ENCODE results near the gene RCCD1. TPM values are rescaled to one million over a fixed set of nuclear protein-coding genes. Genes with fewer than 3 reads are reported as not detected.

Gene RCCD1
- total and polyA plus RNA-seq, 2 of the 8 experiments (the other 6 are each of a cell fraction or from before 2014, with no cell fraction given): 9.9 to 18.8 TPM

- TF ChIP-seq BRCA1 (IDR thresholded peaks at IDR 0.05; ENCODE audit: low read depth, low read length) (peak; percentile 59; the same call in 1 of the 2 replicates), NRF1 (IDR thresholded peaks at IDR 0.05; ENCODE audit: low read depth, low read length) (0 out of 2 replicates have a peak, but pooled peaks have one; percentile 3), RNF2 (IDR thresholded peaks at IDR 0.05; ENCODE audit: borderline replicate concordance, low read depth, low read length, missing control alignments, poor library complexity, severe bottlenecking) (no peak), POLR2AphosphoS5 (IDR thresholded peaks at IDR 0.05; ENCODE audit: low read depth, low read length) (peak; percentile 84), ATF2 (IDR thresholded peaks at IDR 0.05; ENCODE audit: low read length) (peak; percentile 76; the same call in 1 of the 2 replicates), TAF7 (optimal IDR thresholded peaks at IDR 0.05; ENCODE audit: borderline replicate concordance, low read depth, low read length) (peak; percentile 90), KDM5A (IDR thresholded peaks at IDR 0.05; ENCODE audit: low read length) (0 out of 2 replicates have a peak, but pooled peaks have one; percentile 15), JUN (IDR thresholded peaks at IDR 0.05; ENCODE audit: low read depth, low read length) (peak; percentile 84), MAX (IDR thresholded peaks at IDR 0.05) (peak; percentile 66), CTBP2 (IDR thresholded peaks at IDR 0.05; ENCODE audit: borderline replicate concordance, insufficient read depth, insufficient read length, low read length) (no peak), SAP30 (IDR thresholded peaks at IDR 0.05; ENCODE audit: insufficient read depth, insufficient replicate concordance, low read length) (peak; percentile 69), USF2 (IDR thresholded peaks at IDR 0.05; ENCODE audit: low read length) (no peak), EGR1 (IDR thresholded peaks at IDR 0.05; ENCODE audit: borderline replicate concordance, low read depth, low read length) (peak; percentile 50; the same call in 1 of the 2 replicates), CHD1 (IDR thresholded peaks at IDR 0.05; ENCODE audit: low read depth, low read length) (no peak), JUND (IDR thresholded peaks at IDR 0.05; ENCODE audit: low read length) (peak; percentile 99), RBBP5 (IDR thresholded peaks at IDR 0.05; ENCODE audit: borderline replicate concordance, low read depth, low read length) (peak; percentile 91; the same call in 1 of the 2 replicates), CREB1 (IDR thresholded peaks at IDR 0.05) (peak; percentile 97), SP4 (IDR thresholded peaks at IDR 0.05; ENCODE audit: low read length) (0 out of 2 replicates have a peak, but pooled peaks have one; percentile 52), EZH2 (IDR thresholded peaks at IDR 0.05; ENCODE audit: low read depth, low read length, severe bottlenecking) (no peak)
Measured at GRCh38 chr15:90994417-90995311, 40.0 kb downstream of the RCCD1 start, which contains the start of gene PRC1 (continued).

Data from H1 (cell line).